GM12891 (cell line): ENCODE measurements around the gene SLITRK3.
"Not testable (repeated sequence)": the region's sequence is repeated elsewhere in the genome, so short reads cannot be mapped to it uniquely, and the experiment has no call there.

Source experiments
- DNase-seq: peaks from one replicate; pipeline ENCODE4 v3.0.0; 2011; ENCODE audit warnings: low spot score; ENCODE audit not compliant: insufficient read length
- FAIRE-seq: peaks from 2 replicates; lab custom pipeline; 2011; peaks lifted over from hg19 to GRCh38; lab: Jason Lieb, UNC
- PAX5 ChIP-seq: IDR thresholded peaks from 2 replicates; pipeline ENCODE4 v1.6.1; 2011; ENCODE audit warnings: low read length, moderate library complexity, mild to moderate bottlenecking; ENCODE audit not compliant: insufficient read depth, severe bottlenecking
- POLR2A ChIP-seq: IDR thresholded peaks from 2 replicates; pipeline ENCODE4 v1.6.1; 2011; ENCODE audit warnings: low read depth, low read length, control low read depth
- POLR2AphosphoS5 ChIP-seq: IDR thresholded peaks from 2 replicates; pipeline ENCODE4 v1.6.1; 2011; ENCODE audit warnings: low read depth, low read length, control low read depth
- POU2F2 ChIP-seq: IDR thresholded peaks from 2 replicates; pipeline ENCODE4 v1.6.1; 2011; ENCODE audit warnings: low read depth, mild to moderate bottlenecking, control low read depth, low read length, moderate library complexity
- SPI1 ChIP-seq: IDR thresholded peaks from 2 replicates; pipeline ENCODE4 v1.6.1; 2011; ENCODE audit warnings: low read depth, low read length, control low read depth
- TAF1 ChIP-seq: IDR thresholded peaks from 2 replicates; pipeline ENCODE4 v1.6.1; 2011; ENCODE audit warnings: low read depth, low read length, control low read depth

The SLITRK3 gene

DNA sequence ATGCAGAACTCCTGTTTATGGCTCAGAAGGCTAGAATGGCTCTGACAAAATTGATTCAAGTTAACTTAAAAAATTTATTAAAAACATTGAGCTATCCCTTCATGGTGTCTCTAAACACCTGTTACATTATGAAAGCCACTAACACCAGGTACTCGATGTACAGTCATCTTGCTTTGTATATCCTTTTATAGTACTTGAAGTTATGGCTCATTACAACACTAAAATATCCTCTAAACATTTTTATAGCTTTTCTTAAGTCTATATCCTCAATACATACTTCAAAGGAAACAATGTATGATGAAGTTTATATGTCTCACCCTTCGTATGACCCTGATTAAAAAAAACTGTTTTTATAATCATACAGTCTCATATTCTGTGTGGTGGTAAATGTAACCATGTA, 38.2 kb downstream of the SLITRK3 start:
- no peak for TF ChIP-seq POU2F2
- TF ChIP-seq POLR2AphosphoS5 = no peak
- TF ChIP-seq SPI1 = no peak
- TF ChIP-seq POLR2A = no peak
- no peak for TF ChIP-seq TAF1
- TF ChIP-seq PAX5 = no peak
- FAIRE-seq (no peak), DNase-seq (no peak)

DNA sequence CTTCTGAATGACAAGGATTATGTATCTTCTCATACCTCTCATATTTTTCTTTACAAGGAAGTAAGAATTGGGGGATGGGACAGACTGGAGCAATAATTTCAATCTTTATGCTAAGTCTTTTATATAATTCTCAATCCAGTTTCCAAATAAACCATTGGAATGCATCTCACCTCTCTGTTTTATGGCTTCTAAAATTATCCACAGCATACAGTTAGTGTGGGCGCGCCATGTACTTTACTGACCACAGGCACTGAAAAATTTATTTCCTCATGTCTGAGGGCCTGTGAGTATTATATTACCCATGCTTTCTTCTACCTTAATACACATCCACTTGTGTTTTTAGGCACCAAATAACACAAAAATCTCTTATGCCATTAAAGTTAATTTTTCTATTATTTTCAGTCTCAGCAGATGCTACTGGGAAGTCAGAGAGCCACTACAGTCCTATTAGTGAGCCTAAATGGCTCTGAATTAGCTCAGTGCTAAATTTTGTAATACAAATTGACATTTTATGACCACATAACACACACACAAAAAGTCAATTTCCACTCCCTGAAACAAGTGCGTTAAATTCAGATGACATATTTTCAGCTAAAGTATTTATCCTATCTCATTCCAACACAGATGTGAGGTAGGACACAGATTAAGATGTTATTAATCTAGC, 39.3 kb downstream of the SLITRK3 start:
- FAIRE-seq (no peak), DNase-seq (no peak)

DNA sequence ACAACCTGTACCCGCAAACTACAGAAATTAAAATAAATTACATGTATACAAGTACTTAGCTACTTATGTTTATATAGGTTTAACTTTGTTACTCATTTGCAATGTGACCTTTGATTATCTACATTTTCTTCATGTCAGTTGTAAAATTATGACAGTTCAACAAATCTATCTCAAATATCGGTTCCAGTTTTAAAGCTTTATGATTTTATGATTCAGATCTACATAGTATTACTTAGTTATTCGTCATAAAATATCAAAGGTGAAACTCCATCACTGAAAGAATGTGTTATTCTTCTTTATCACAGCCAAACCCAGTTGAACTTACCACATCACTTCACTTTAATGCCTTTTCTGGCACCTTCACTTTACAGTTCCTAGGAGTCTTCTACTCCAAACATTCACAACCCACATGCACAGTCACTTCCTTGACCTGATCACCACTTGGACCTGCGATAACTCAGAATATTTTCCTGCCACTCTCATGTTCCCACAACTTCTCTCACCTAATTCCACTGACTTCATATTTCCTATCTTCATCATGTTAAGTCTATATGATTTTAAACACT, 47.2 kb downstream of the SLITRK3 start:
- FAIRE-seq = no peak

More for the DNA sequence above, 39.3 kb downstream of the SLITRK3 start:
- TF ChIP-seq POLR2A (no peak), PAX5 (no peak), SPI1 (no peak), POLR2AphosphoS5 (no peak), TAF1 (no peak), POU2F2 (no peak)

DNA sequence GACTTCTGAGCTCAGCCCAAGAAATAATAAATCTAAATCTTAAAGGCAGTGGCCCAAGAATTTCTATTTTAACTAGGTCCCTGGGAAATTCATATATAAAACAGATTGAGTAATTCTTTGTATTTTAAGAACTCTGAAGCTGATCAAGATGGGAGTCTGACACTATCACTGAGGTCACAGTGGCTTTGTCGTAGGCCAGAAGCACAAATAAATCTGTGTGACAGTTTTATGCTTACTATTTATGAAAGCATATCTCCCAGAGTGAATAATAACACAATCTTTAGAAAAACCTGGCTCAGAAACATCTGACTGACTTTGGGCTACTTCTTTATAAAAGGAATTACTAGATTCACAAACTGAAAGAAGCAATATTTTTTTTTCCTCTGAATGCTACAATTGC, 51.9 kb downstream of the SLITRK3 start:
- no peak for DNase-seq
- FAIRE-seq = no peak
- no peak for TF ChIP-seq POU2F2
- TF ChIP-seq POLR2A = no peak

More for the DNA sequence above, 47.2 kb downstream of the SLITRK3 start:
- no peak for TF ChIP-seq POLR2A
- TF ChIP-seq TAF1 = no peak
- no peak for TF ChIP-seq POU2F2
- no peak for TF ChIP-seq PAX5
- no peak for TF ChIP-seq SPI1
- TF ChIP-seq POLR2AphosphoS5 = no peak
- DNase-seq = no peak

DNA sequence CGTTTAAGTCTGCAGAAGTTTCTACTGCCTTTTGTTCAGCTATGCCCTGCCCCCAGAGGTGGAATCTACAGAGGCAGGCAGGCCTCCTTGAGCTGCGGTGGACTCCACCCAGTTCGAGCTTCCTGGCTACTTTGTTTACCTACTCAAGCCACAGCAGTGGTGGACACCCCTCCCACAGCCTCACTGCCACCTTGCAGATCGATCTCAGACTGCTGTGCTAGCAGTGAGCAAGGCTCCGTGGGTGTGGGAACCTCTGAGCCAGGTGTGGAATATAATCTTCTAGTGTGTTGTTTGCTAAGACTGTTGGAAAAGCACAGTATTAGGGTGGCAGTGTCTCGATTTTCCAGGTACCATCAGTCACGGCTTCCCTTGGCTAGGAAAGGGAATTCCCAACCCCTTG, 56.3 kb downstream of the SLITRK3 start:
- not testable (repeated sequence) for FAIRE-seq

More for the DNA sequence above, 56.3 kb downstream of the SLITRK3 start:
- DNase-seq = not testable (repeated sequence)
